ENCODE data around the gene PPP2R3B.
"Not testable (repeated sequence)": the region's sequence is repeated elsewhere in the genome, so short reads cannot be mapped to it uniquely, and the experiment has no call there.

PPP2R3B gene

GRCh38 chrX:324664-325063 is 62.0 kb downstream of the PPP2R3B start:
- DNase-seq (ENCODE audit: extremely low read depth in 1 of 2, low read depth in 1 of 2) = not testable (repeated sequence)

- no peak for DNase-seq (ENCODE audit: extremely low read depth in 1 of 2, low read depth in 1 of 2)
These were observed 62.7 kb downstream of the PPP2R3B start for GRCh38 chrX:323721-324628.

GRCh38 chrX:320126-320783 is 66.5 kb downstream of the PPP2R3B start:
- no peak for DNase-seq (ENCODE audit: extremely low read depth in 1 of 2, low read depth in 1 of 2)

- DNase-seq (ENCODE audit: extremely low read depth in 1 of 2, low read depth in 1 of 2) = no peak
These were observed 67.1 kb downstream of the PPP2R3B start for GRCh38 chrX:319579-320125.

GRCh38 chrX:318739-319578 is 67.7 kb downstream of the PPP2R3B start, which contains the start of gene GTPBP6:
GTPBP6 (minus strand) TSS chrX:318796; CDS start chrX:318787, 9 bp downstream.
- DNase-seq (ENCODE audit: extremely low read depth in 1 of 2, low read depth in 1 of 2) = peak; percentile 94 to 98

- DNase-seq (ENCODE audit: extremely low read depth in 1 of 2, low read depth in 1 of 2) = peak; percentile 90 to 99
These were observed 68.5 kb downstream of the PPP2R3B start for GRCh38 chrX:318068-318738.

- no peak for DNase-seq (ENCODE audit: extremely low read depth in 1 of 2, low read depth in 1 of 2)
These were observed 69.2 kb downstream of the PPP2R3B start for GRCh38 chrX:317424-318067.

- DNase-seq (ENCODE audit: extremely low read depth in 1 of 2, low read depth in 1 of 2) = no peak
These were observed 70.1 kb downstream of the PPP2R3B start for GRCh38 chrX:316351-317325.

GRCh38 chrX:314781-315595 is 71.7 kb downstream of the PPP2R3B start:
- no peak for DNase-seq (ENCODE audit: extremely low read depth in 1 of 2, low read depth in 1 of 2)

- no peak for DNase-seq (ENCODE audit: extremely low read depth in 1 of 2, low read depth in 1 of 2)
These were observed 72.7 kb downstream of the PPP2R3B start for GRCh38 chrX:314049-314448.

- no peak for DNase-seq (ENCODE audit: extremely low read depth in 1 of 2, low read depth in 1 of 2)
These were observed 73.2 kb downstream of the PPP2R3B start for GRCh38 chrX:313546-313945.

GRCh38 chrX:312621-313331 is 73.9 kb downstream of the PPP2R3B start:
- no peak for DNase-seq (ENCODE audit: extremely low read depth in 1 of 2, low read depth in 1 of 2)

GRCh38 chrX:311156-312129 is 75.3 kb downstream of the PPP2R3B start:
- DNase-seq (ENCODE audit: extremely low read depth in 1 of 2, low read depth in 1 of 2) = no peak

- no peak for DNase-seq (ENCODE audit: extremely low read depth in 1 of 2, low read depth in 1 of 2)
These were observed 76.0 kb downstream of the PPP2R3B start for GRCh38 chrX:310621-311155.

GRCh38 chrX:308821-309520 is 77.7 kb downstream of the PPP2R3B start:
- DNase-seq (ENCODE audit: extremely low read depth in 1 of 2, low read depth in 1 of 2) = no peak
